Mucosa of stomach (tissue), 1 donor: Measurements from ENCODE around the gene MGA.

ENCODE experiments used
- H3K27me3 ChIP-seq: one replicate; pipeline ENCODE4 v1.7.0; 2013; ENCODE audit warnings: mild to moderate bottlenecking, low read length; ENCODE audit not compliant: control insufficient read depth, insufficient read depth
- H3K36me3 ChIP-seq: one replicate; pipeline ENCODE4 v1.7.0; 2013; ENCODE audit warnings: low read length; ENCODE audit not compliant: control insufficient read depth, insufficient read depth
- H3K4me1 ChIP-seq: one replicate; pipeline ENCODE4 v1.7.0; 2013; ENCODE audit warnings: mild to moderate bottlenecking, low read length; ENCODE audit not compliant: control insufficient read depth, insufficient read depth
- H3K4me3 ChIP-seq: one replicate; pipeline ENCODE4 v1.7.0; 2013; ENCODE audit warnings: low read length
- H3K9ac ChIP-seq: one replicate; pipeline ENCODE4 v1.7.0; 2013; ENCODE audit warnings: mild to moderate bottlenecking, low read length, moderate library complexity
- H3K9me3 ChIP-seq: one replicate; pipeline ENCODE4 v1.7.0; 2013; ENCODE audit warnings: mild to moderate bottlenecking, low read length, moderate library complexity; ENCODE audit not compliant: control insufficient read depth
- donor health status: Pancreatic carcinoma.

The MGA gene

DNA sequence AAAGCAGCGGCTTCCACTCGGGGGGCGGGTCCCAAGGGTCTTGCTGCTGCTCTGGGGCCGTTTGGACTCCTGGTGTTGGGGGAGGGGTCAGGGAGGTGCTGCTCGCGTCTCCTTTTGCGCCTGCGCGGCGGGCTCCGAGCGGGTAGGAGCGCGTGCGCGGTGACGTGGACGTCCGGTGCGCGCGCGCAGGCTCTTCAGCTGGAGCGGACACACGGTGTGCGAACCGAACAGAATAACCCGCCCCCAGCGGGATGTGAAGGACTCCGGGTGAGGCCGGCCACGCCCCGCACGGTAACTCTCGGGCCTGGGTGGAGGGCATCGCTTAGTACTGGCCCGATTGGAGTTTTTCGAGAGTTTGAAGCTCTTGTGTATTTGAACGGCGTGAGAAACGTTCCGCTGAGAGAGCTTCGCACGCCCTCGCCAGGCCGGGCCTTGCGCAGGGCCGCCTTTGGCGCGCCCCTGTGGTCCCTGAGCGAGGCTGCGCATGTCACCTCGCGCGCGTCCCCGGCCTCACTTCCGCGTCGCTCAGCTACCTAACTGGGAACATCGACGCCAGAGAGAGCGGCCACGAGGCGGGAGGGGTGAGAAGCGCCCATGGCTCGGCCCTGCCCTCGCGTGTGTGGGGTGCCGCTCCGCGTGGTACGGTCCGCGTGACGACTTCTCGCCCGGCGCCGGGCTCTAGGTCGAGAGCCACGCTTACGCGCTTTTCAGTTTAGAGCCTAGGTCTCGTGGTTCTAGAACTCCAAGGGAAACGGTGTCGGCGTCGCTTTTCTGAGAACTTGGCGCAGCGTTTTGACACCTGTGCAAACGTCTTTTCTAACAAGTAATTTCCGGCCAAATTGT is at the start of gene MGA:
MGA (plus strand) TSS at position 171 of the 843 bp plus-strand sequence.
- Histone ChIP-seq H3K36me3 (no peaks in the 10 kb centered on the region), H3K4me3 (peak within 1 kb of the TSS; percentile 73), H3K4me1 (peaks cover 24% of the 10 kb centered on the region), H3K27me3 (no peaks in the 10 kb centered on the region), H3K9me3 (no peaks in the 10 kb centered on the region), H3K9ac (peak within 1 kb of the TSS; percentile 62)

DNA sequence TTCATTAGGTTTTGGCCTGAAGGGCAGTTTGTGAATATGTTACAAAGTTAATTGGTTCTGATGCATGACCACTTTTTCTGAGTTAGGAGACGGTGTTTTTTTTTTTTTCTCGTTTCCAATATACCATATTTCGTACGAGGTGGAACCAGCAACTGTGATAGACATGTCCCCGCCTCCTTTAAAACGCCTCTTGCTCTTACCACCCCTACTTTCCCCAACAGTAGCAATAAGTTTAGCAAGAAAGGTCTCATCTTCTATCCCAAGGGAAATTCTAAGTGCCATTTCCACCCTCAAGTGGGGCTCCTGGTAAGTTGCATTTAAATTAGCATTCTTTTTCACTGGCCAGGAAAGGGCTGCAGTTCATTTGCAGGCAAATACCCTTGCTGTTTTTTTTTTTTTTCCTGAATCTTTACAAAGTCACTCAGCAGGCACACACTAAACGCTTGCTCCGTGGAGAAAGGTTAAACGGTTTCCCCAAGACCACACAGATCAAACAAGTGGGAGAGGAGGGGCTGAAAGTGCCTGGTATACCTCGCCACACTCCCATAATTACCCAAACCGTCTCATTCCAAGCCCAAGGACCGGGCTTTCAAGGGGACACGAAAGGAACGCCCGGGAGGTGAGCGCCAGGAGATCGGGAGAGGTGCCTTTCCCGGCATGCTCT is 39.5 kb upstream of the MGA start:
- no peaks in the 10 kb centered on the region for H3K27me3 ChIP-seq
- H3K9me3 ChIP-seq = no peaks in the 10 kb centered on the region
- no peak overlapping the region for H3K9ac ChIP-seq
- peak overlapping the region; percentile 80 for H3K4me3 ChIP-seq
- no peaks in the 10 kb centered on the region for H3K4me1 ChIP-seq
- H3K36me3 ChIP-seq = no peaks in the 10 kb centered on the region

DNA sequence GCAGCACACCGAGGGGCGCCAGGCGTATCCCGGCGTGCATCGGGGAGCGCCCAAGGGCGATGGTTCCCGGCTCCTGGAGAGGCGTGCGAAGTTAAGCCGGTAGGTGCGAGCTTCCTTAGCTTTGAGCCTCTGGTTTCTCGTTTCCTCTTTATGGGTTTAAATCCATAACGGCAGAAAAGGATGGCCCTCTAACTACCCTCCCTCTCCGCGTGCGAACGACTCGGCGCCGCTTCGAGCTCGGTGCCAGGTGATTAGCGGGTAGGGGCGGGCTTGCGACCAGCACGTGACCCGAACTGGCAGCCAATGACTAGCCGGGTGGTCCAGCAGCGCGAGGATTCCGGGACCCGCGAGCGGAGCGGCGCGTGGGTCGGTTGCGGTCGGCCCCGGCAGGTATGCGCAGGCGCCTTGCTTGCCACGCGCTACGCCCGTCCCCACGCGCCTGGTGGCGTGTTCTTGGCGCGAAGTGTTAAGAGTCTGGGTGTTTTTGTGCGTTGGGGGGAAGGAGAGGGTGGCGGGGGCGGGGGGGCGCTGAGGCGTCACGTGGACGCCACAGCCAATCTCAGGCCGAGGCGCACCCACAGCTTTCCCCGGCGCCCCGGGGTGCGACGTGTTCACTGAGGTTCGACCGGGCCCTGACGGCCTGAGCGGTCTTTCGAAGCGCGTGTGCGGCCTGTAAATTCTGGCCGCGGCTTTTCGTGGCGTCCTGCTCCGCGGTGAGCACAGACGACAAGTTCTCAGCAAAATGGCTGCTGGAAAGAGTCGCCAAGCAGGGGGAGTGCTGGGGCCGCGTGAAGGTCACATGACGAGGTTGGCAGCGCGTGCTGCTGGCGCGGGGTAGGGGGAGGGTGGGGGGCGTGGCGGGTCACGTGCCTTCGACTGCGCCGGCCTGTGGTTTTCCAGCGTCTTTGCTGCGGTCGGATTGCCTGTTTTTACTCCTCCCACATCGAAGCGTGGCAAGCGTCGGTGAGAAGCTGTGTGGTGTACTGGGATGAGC is 38.7 kb upstream of the MGA start:
- no peaks in the 10 kb centered on the region for H3K9me3 ChIP-seq
- peak overlapping the region; percentile 80 for H3K4me3 ChIP-seq
- H3K36me3 ChIP-seq = no peaks in the 10 kb centered on the region
- H3K27me3 ChIP-seq = no peaks in the 10 kb centered on the region
- no peaks in the 10 kb centered on the region for H3K4me1 ChIP-seq
- peak overlapping the region; percentile 55 for H3K9ac ChIP-seq

DNA sequence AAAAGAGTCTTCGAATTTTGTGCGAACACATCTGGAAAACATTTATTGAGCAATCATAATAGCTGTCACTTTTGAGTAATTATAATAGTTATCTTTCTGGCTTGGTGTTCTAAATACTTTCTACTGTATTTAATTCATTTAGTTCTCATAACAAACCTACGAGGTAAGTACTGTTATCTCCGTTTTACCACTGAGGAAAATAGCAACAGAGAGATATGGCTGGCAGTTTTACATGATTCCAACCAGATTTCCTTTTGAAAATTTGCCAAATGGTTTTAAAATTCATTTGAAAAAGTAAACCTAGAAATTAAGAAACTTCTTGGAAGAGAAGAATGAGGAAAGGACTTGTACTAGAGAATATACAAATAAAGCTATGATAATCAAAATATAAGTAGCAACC is 37.3 kb upstream of the MGA start:
- no peak overlapping the region for H3K9ac ChIP-seq

DNA sequence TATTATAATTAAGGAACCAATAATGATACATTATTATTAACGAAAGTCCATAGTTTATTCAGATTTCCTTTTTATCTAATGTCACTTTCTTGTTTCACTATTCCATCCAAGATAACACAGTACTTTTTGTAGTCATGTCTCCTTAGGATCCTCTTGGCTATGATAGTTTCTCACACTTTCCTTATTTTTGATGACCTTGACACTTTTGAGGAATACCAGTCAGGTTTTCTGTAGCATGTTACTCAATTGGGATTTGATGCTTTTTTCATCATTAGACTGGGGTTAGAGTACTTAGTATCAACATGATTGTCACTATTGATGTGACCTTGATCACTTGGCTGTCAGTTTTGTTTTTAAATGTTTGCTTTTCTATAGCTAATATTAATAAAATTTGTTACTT is 33.0 kb upstream of the MGA start:
- H3K9me3 ChIP-seq = no peaks in the 10 kb centered on the region
- no peaks in the 10 kb centered on the region for H3K36me3 ChIP-seq
- H3K4me3 ChIP-seq = no peak overlapping the region
- H3K9ac ChIP-seq = no peak overlapping the region
- no peaks in the 10 kb centered on the region for H3K4me1 ChIP-seq
- no peaks in the 10 kb centered on the region for H3K27me3 ChIP-seq

More for the DNA sequence above, 37.3 kb upstream of the MGA start:
- Histone ChIP-seq H3K4me3 (no peak overlapping the region), H3K36me3 (no peaks in the 10 kb centered on the region), H3K9me3 (no peaks in the 10 kb centered on the region), H3K4me1 (no peaks in the 10 kb centered on the region), H3K27me3 (no peaks in the 10 kb centered on the region)

DNA sequence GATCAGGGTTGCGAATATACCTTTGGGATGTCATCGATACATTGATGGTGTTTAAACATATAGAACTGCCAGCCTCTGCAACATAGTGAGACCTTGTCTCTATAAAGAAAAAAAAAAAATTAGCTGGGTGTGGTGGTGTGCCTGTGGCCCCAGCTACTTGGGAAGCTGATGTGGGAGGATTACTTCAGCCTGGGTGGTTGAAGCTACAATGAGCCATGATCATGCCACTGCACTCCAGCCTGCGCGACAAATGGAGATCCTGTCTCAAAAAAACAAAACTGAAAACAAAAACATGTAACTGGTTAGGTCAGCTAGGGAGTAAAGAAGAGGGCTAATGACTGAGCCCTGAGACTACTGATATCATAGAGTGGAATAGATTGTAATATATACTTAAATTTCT is 30.7 kb upstream of the MGA start:
- no peak overlapping the region for H3K9ac ChIP-seq
- H3K4me1 ChIP-seq = no peaks in the 10 kb centered on the region
- no peaks in the 10 kb centered on the region for H3K9me3 ChIP-seq
- no peaks in the 10 kb centered on the region for H3K36me3 ChIP-seq
- no peaks in the 10 kb centered on the region for H3K27me3 ChIP-seq
- no peak overlapping the region for H3K4me3 ChIP-seq

DNA sequence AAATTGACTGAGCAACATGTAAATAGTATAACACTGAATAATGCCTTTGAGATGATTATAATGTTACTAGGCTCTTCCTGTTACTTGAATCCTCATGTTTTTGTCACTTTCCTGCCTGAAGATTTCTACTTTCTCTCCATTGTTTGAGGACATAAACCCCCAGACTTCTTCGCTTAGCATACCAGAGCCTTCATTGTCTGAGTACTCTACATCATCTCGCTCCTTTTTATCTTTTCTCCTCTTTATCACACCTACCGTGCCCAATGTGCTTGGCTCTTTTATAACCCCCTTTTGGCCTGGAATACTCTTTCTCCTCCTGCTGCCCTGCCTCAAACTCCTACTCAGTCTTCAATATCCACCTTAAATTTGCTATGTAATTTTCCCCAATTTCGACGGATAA is 30.3 kb upstream of the MGA start:
- H3K4me1 ChIP-seq = no peaks in the 10 kb centered on the region
- H3K4me3 ChIP-seq = no peak overlapping the region
- H3K9me3 ChIP-seq = no peaks in the 10 kb centered on the region
- no peaks in the 10 kb centered on the region for H3K27me3 ChIP-seq
- H3K36me3 ChIP-seq = no peaks in the 10 kb centered on the region
- no peak overlapping the region for H3K9ac ChIP-seq

DNA sequence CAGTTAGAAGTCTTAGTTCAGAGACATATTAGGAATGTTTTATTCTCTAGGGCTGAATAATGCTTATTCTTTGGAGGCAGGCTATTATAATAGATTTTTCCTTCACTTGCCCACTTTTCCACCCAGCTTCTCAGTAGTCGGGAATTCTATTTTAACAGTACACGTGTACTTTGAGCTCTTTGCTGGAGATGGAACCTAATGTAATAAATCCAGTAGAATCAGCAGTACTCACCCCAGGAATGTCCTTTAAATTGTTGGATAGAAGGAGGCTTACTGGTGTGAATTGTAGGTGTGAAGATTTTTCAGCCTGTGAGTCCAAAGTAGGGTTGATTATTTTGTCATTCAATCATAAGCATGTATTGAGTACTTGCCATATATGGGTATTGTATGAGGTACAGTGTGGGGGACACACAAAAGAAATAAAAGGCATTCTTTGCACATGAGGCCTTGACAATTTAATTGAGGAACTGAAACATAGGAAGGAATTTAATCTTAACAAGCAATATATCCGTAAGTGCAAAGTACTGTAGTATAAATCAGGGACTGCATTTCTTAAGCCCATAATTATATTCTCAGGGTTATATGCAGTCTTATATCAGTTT is 29.5 kb upstream of the MGA start:
- Histone ChIP-seq H3K36me3 (no peaks in the 10 kb centered on the region), H3K27me3 (no peaks in the 10 kb centered on the region), H3K4me3 (no peak overlapping the region), H3K9me3 (no peaks in the 10 kb centered on the region), H3K4me1 (no peaks in the 10 kb centered on the region), H3K9ac (no peak overlapping the region)

DNA sequence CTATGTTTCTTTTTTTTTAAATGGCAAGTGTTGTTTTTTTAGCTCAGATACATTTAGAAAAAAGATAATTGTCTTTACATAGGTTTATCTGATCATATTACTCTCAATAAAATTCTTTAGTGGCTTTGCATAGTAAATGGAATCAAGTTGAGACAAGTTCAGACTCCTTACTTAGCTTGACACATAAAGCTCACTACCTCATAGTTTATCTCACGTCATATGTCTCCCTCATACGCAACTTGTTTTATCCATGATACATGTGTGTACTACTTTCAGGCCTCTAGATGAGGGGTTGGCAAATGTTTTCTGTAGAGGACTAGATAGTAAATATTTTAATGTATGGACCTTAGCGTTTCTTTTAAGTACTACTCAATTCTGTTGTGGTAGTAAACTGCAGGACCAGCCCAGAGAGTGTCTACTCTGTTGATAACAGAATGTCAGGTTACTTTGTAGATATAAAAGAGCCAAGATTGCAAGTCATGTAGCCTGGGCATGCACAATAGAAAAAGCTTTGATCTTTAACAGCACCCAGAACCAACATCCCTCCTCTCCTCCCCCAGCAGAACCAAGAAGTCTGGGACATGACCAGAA is 28.2 kb upstream of the MGA start:
- Histone ChIP-seq H3K4me3 (no peak overlapping the region), H3K27me3 (no peaks in the 10 kb centered on the region), H3K36me3 (no peaks in the 10 kb centered on the region), H3K9me3 (no peaks in the 10 kb centered on the region), H3K9ac (no peak overlapping the region), H3K4me1 (no peaks in the 10 kb centered on the region)

DNA sequence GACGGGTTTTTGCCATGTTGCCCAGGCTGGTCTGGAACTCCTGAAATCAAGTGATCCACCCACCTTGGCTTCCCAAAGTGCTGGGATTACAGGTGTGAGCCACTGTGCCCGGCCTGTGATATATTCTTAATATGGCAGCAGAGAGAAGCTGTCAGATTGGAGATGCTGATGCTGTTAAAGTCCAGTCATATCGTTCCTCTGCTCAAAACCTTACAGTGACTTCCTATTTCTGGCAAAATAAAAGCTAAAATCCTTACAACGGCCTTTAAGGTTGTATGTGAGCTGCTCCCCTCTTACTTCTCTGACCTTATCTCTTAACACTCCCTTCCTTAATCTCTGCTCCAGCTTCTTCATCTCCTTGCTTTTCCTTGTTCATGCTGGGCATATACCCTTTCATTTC is 26.6 kb upstream of the MGA start:
- no peaks in the 10 kb centered on the region for H3K27me3 ChIP-seq
- H3K9me3 ChIP-seq = no peaks in the 10 kb centered on the region
- H3K36me3 ChIP-seq = no peaks in the 10 kb centered on the region
- H3K4me1 ChIP-seq = no peaks in the 10 kb centered on the region
- no peak overlapping the region for H3K4me3 ChIP-seq
- H3K9ac ChIP-seq = no peak overlapping the region

DNA sequence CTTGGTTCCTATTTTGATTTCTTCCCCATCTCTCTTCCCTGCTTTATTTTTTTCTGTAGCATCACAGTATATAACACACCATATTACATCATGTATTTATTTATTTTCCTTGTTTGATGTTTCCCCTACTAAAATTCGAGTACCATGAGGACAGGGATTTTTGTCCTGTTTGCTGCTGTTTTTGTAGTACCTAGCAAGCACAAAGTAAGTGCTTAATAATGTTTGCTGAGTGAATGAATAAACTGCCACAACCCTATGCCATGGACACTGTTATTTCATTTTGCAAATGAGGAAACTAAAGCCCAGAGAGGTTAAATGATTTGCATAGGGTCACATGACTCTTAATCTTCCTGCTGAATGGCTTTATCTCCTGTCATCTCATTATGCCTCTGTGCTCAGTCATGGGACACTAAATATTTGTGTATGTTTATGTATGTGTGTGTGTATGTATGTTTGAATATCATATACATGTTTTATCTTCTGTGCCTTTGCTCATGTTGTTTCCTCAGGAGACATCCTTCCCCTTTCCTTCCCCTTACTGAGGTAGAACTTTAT is 26.1 kb upstream of the MGA start:
- H3K36me3 ChIP-seq = no peaks in the 10 kb centered on the region
- no peaks in the 10 kb centered on the region for H3K4me1 ChIP-seq
- no peak overlapping the region for H3K9ac ChIP-seq
- no peaks in the 10 kb centered on the region for H3K27me3 ChIP-seq
- H3K4me3 ChIP-seq = no peak overlapping the region
- H3K9me3 ChIP-seq = no peaks in the 10 kb centered on the region
